ENCODE results near the gene BMPR1A.
"Not testable (repeated sequence)": the region's sequence is repeated elsewhere in the genome, so short reads cannot be mapped to it uniquely, and the experiment has no call there.

DNA sequence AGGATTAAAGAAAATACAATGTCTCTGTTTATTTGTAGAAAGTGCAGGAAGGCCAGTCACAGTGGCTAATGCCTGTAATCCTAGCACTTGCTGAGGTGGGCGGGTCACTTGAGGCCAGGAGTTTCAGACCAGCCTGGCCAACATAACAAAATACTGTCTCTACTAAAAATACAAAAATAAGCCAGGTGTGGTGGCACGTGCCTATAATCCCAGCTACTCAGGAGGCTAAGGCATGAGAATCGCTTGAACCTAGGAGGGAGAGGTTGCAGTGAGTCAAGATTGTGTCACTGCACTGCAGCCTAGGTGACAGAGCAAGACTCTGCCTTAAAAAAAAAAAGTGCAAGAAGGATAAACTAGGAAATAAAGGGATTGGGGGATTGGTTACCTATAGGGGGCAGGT lies 222.0 kb downstream of the BMPR1A start:
- not testable (repeated sequence) for TF ChIP-seq ZC3H10, ZFP3, SNAI2 (CRISPR knock-in tag; IDR thresholded peaks at IDR 0.05)

All from SK-N-SH treated with all-trans-retinoic acid at 6 μM for 48 hours (cell line).